GM12878 (cell line): ENCODE results near the gene PVALEF. TPM values are rescaled to one million over a fixed set of nuclear protein-coding genes. Genes with fewer than 3 reads are reported as not detected.

Experiments used
- ATAC-seq: fragments of 200-7000 bp; cut with Tn5 transposase; 3 replicates; pipeline ENCODE4 v1.9.1; 2020; ENCODE audit warnings: mild to moderate bottlenecking, moderate library complexity
- BruUV-seq: library from RNA; stranded (reverse); fragments of 400-500 nt; replicated peaks from 2 replicates; lab custom pipeline; 2021; lab: Mats Ljungman, UMichigan
- CTCF ChIA-PET: fragments of 300-600 bp; sonication (Branson Sonifier 250); formaldehyde crosslinking; extraction: SDS; loops from one replicate; lab custom pipeline; 2021; ENCODE audit warnings: inconsistent platforms; lab: Yijun Ruan, JAX
- POLR2A ChIA-PET: fragments of 350-600 bp; formaldehyde crosslinking; extraction: SDS; loops from one replicate; lab custom pipeline; 2021; ENCODE audit warnings: inconsistent platforms; lab: Charles Lee
- RAD21 ChIA-PET: fragments of 300-600 bp; sonication (Branson Sonifier 250); formaldehyde crosslinking; loops from one replicate; lab custom pipeline; 2023; ENCODE audit warnings: antibody characterized with exemption; ENCODE audit not compliant: unreplicated experiment; lab: Charles Lee
- SMC1A ChIA-PET: fragments of 300-600 bp; sonication (Branson Sonifier 250); formaldehyde crosslinking; loops from one replicate; lab custom pipeline; 2023; ENCODE audit not compliant: unreplicated experiment, uncharacterized antibody; lab: Charles Lee
- DNase-seq: peaks from one replicate; pipeline ENCODE4 v3.0.0-alpha.2; 2011; ENCODE audit warnings: low read depth, low spot score
- FAIRE-seq: peaks from 3 replicates; lab custom pipeline; 2011; peaks lifted over from hg19 to GRCh38; lab: Jason Lieb, UNC
- H2AFZ ChIP-seq: 2 replicates; pipeline ENCODE4 v1.6.0; 2011; ENCODE audit warnings: low read depth, low read length, control low read depth; ENCODE audit not compliant: control insufficient read depth
- H3K27ac ChIP-seq: 2 replicates; pipeline ENCODE4 v1.5.1; 2011; ENCODE audit warnings: control low read depth; ENCODE audit not compliant: control insufficient read depth, insufficient read depth
- H3K27me3 ChIP-seq, 2 experiments: replicated peaks in 1 of 2; 2 replicates each; pipeline versions ENCODE4 v1.6.0 to v1.6.1; 2011; ENCODE audit warnings: low read length in 1 of 2; ENCODE audit not compliant: control insufficient read depth in 2 of 2, insufficient read depth in 2 of 2
- H3K36me3 ChIP-seq, 2 experiments: 2 replicates each; pipeline ENCODE4 v1.5.1; 2011; ENCODE audit warnings: low read length in 1 of 2; ENCODE audit not compliant: control insufficient read depth in 2 of 2, insufficient read depth in 2 of 2
- H3K4me1 ChIP-seq: 2 replicates; pipeline ENCODE4 v1.6.1; 2011; ENCODE audit warnings: mild to moderate bottlenecking, low read length, moderate library complexity, mixed read lengths; ENCODE audit not compliant: control insufficient read depth, insufficient read depth
- H3K4me2 ChIP-seq: 2 replicates; pipeline ENCODE4 v1.6.0; 2011; ENCODE audit warnings: control low read depth; ENCODE audit not compliant: control insufficient read depth, insufficient read depth
- H3K4me3 ChIP-seq: fragments of 200-600 bp; sonication (generic); 2 replicates; pipeline ENCODE4 v1.5.1; 2016
- H3K79me2 ChIP-seq: 2 replicates; pipeline ENCODE4 v1.6.0; 2011; ENCODE audit warnings: low read length; ENCODE audit not compliant: control insufficient read depth, insufficient read depth
- H3K9ac ChIP-seq: 2 replicates; pipeline ENCODE4 v1.8.0; 2011; ENCODE audit warnings: low read length, control low read depth, mixed read lengths; ENCODE audit not compliant: control insufficient read depth, insufficient read depth
- H3K9me3 ChIP-seq: replicated peaks from 3 replicates; pipeline ENCODE4 v1.5.1; 2011; ENCODE audit warnings: mild to moderate bottlenecking, low read length; ENCODE audit not compliant: control insufficient read depth, insufficient read depth
- H4K20me1 ChIP-seq: 2 replicates; pipeline ENCODE4 v1.6.0; 2011; ENCODE audit not compliant: control insufficient read depth, insufficient read depth
- EGR1 ChIP-seq, 2 experiments: IDR thresholded peaks; 1 replicate in 1 of 2; 2 replicates in 1 of 2; pipeline ENCODE4 v1.6.1; 2011 to 2012; ENCODE audit warnings: low read depth in 2 of 2, low read length in 2 of 2, borderline replicate concordance in 1 of 2, mild to moderate bottlenecking in 1 of 2, moderate library complexity in 1 of 2
- JUNB ChIP-seq: IDR thresholded peaks from 2 replicates; pipeline ENCODE4 v1.6.1; 2016; ENCODE audit warnings: antibody characterized with exemption, mild to moderate bottlenecking
- MEF2A ChIP-seq: IDR thresholded peaks from 2 replicates; pipeline ENCODE4 v1.6.1; 2011; ENCODE audit warnings: low read depth, mild to moderate bottlenecking, low read length, moderate library complexity; ENCODE audit not compliant: insufficient read depth
- POLR2A ChIP-seq: IDR thresholded peaks from 2 replicates; pipeline ENCODE4 v1.6.1; 2011; ENCODE audit warnings: low read depth, mild to moderate bottlenecking, low read length
- USF1 ChIP-seq: IDR thresholded peaks from 2 replicates; pipeline ENCODE4 v1.6.1; 2011; ENCODE audit warnings: borderline replicate concordance, low read depth, mild to moderate bottlenecking, moderate library complexity, mixed read lengths, low read length; ENCODE audit not compliant: insufficient read depth; ENCODE audit errors: extremely low read length
- YY1 ChIP-seq: IDR thresholded peaks from 2 replicates; pipeline ENCODE4 v1.6.1; 2011; ENCODE audit warnings: low read depth, mild to moderate bottlenecking, low read length
- ZBTB33 ChIP-seq: fragments of 450-650 bp; IDR thresholded peaks from 2 replicates; pipeline ENCODE4 v1.6.1; 2017; ENCODE audit warnings: mild to moderate bottlenecking
- ZNF274 ChIP-seq: IDR thresholded peaks from one replicate; pipeline ENCODE4 v1.8.0; 2011; ENCODE audit not compliant: insufficient read length, insufficient read depth
- WGBS: methylation state at CpG from one replicate; pipeline ENCODE4 v1.1.6; 2016; ENCODE audit warnings: low lambda C conversion rate; ENCODE audit not compliant: insufficient replicate concordance, insufficient coverage; ENCODE audit errors: missing lambda C conversion rate; 5-methylcytosine and 5-hydroxymethylcytosine counted together
- in situ Hi-C: fragments of 300-500 bp; cut with MboI; formaldehyde crosslinking; loops from 9 replicates; pipeline ENCODE4 v1.14.3; 2018; ENCODE audit warnings: mixed read lengths
- intact Hi-C: fragments of 100-400 bp; cut with micrococcal nuclease; formaldehyde crosslinking; loops from one replicate; pipeline ENCODE4 v1.14.2; 2022; ENCODE audit not compliant: unreplicated experiment
- polyA plus RNA-seq, 11 experiments: library from polyadenylated mRNA; depleted of rRNA in 4 of 11; unstranded in 6 of 11; stranded (reverse) in 5 of 11; fragments of >200 nt; fragmentation: Nextera tagmentation in 4 of 11; fragmentation: Illumina TruSeq in 1 of 11; extraction: Ambion mirVana in 4 of 11; extraction: Trizol in 1 of 11; gene quantifications; 1 replicate in 1 of 11; 2 replicates in 10 of 11; pipeline versions ENCODE4 v1.2.1 to v1.2.3, GENCODE V29; 2011 to 2016; ENCODE audit warnings: inconsistent platforms in 2 of 11, missing spikeins in 2 of 11, low read depth in 1 of 11
- total RNA-seq, 4 experiments: library from RNA; depleted of rRNA in 3 of 4; stranded (reverse); fragments of >200 nt in 3 of 4; fragmentation: Illumina TruSeq in 1 of 4; extraction: Trizol in 1 of 4; gene quantifications; 2 replicates each; pipeline versions ENCODE4 v1.2.1 to v1.2.3, GENCODE V29; 2013 to 2021
- TF ChIP-seq, protein P1 (sequence below): fragments of 450-650 bp; IDR thresholded peaks from 2 replicates; pipeline ENCODE4 v1.6.1; 2017; ENCODE audit warnings: mild to moderate bottlenecking, moderate library complexity
- TF ChIP-seq, protein P2 (sequence below): fragments of 450-650 bp; IDR thresholded peaks from 2 replicates; pipeline ENCODE4 v1.6.1; 2016; ENCODE audit warnings: mild to moderate bottlenecking, moderate library complexity, borderline replicate concordance

PVALEF gene
- total and polyA plus RNA-seq, 10 of the 15 experiments (the other 5 are each of a cell fraction or from before 2014, with no cell fraction given): not detected

- TF ChIP-seq JUNB: no peak
- TF ChIP-seq ZNF274: no peak
- TF ChIP-seq, all 136 proteins: peak for 0
Measured at GRCh38 chr17:81135505-81136278, 29.6 kb upstream of the PVALEF start (continued).

- Histone ChIP-seq H3K36me3 (no peaks in the 10 kb centered on the region), H3K27me3 (no peaks in the 10 kb centered on the region), H3K9ac (no peak overlapping the region), H3K9me3 (no peaks in the 10 kb centered on the region), H4K20me1 (no peaks in the 10 kb centered on the region), H3K4me3 (no peak overlapping the region), H3K79me2 (no peaks in the 10 kb centered on the region), H3K4me1 (no peaks in the 10 kb centered on the region), H2AFZ (no peak overlapping the region), H3K4me2 (no peak overlapping the region), H3K27ac (no peak overlapping the region)
- ChIA-PET RAD21 (no interaction called here), POLR2A (no interaction called here), CTCF (no interaction called here), SMC1A (no interaction called here)
- BruUV-seq: no TSS peak
- in situ Hi-C loops: loop anchor here (25.0 kb wide), 1 partner anchor 351 kb away; no protein-coding TSS in a partner anchor
- intact Hi-C loops: no loop called here
- FAIRE-seq (no peak), ATAC-seq (no peak), DNase-seq (no peak)
- 16% methylated on average over 8 of the region's 8 CpGs for WGBS
- TF ChIP-seq USF1: no peak
- TF ChIP-seq, protein P1, sequence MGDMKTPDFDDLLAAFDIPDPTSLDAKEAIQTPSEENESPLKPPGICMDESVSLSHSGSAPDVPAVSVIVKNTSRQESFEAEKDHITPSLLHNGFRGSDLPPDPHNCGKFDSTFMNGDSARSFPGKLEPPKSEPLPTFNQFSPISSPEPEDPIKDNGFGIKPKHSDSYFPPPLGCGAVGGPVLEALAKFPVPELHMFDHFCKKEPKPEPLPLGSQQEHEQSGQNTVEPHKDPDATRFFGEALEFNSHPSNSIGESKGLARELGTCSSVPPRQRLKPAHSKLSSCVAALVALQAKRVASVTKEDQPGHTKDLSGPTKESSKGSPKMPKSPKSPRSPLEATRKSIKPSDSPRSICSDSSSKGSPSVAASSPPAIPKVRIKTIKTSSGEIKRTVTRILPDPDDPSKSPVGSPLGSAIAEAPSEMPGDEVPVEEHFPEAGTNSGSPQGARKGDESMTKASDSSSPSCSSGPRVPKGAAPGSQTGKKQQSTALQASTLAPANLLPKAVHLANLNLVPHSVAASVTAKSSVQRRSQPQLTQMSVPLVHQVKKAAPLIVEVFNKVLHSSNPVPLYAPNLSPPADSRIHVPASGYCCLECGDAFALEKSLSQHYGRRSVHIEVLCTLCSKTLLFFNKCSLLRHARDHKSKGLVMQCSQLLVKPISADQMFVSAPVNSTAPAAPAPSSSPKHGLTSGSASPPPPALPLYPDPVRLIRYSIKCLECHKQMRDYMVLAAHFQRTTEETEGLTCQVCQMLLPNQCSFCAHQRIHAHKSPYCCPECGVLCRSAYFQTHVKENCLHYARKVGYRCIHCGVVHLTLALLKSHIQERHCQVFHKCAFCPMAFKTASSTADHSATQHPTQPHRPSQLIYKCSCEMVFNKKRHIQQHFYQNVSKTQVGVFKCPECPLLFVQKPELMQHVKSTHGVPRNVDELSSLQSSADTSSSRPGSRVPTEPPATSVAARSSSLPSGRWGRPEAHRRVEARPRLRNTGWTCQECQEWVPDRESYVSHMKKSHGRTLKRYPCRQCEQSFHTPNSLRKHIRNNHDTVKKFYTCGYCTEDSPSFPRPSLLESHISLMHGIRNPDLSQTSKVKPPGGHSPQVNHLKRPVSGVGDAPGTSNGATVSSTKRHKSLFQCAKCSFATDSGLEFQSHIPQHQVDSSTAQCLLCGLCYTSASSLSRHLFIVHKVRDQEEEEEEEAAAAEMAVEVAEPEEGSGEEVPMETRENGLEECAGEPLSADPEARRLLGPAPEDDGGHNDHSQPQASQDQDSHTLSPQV: no peak
- no peak for TF ChIP-seq MEF2A
- TF ChIP-seq, protein P2, sequence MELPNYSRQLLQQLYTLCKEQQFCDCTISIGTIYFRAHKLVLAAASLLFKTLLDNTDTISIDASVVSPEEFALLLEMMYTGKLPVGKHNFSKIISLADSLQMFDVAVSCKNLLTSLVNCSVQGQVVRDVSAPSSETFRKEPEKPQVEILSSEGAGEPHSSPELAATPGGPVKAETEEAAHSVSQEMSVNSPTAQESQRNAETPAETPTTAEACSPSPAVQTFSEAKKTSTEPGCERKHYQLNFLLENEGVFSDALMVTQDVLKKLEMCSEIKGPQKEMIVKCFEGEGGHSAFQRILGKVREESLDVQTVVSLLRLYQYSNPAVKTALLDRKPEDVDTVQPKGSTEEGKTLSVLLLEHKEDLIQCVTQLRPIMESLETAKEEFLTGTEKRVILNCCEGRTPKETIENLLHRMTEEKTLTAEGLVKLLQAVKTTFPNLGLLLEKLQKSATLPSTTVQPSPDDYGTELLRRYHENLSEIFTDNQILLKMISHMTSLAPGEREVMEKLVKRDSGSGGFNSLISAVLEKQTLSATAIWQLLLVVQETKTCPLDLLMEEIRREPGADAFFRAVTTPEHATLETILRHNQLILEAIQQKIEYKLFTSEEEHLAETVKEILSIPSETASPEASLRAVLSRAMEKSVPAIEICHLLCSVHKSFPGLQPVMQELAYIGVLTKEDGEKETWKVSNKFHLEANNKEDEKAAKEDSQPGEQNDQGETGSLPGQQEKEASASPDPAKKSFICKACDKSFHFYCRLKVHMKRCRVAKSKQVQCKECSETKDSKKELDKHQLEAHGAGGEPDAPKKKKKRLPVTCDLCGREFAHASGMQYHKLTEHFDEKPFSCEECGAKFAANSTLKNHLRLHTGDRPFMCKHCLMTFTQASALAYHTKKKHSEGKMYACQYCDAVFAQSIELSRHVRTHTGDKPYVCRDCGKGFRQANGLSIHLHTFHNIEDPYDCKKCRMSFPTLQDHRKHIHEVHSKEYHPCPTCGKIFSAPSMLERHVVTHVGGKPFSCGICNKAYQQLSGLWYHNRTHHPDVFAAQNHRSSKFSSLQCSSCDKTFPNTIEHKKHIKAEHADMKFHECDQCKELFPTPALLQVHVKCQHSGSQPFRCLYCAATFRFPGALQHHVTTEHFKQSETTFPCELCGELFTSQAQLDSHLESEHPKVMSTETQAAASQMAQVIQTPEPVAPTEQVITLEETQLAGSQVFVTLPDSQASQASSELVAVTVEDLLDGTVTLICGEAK: no peak
- TF ChIP-seq ZBTB33: no peak
- TF ChIP-seq POLR2A: no peak
- TF ChIP-seq EGR1 (IDR thresholded peaks at IDR 0.05; ENCODE audit: borderline replicate concordance in 1 of 2, low read depth in 2 of 2, low read length in 2 of 2): no peak
- no peak for TF ChIP-seq YY1
Measured at GRCh38 chr17:81136366-81136765, 28.9 kb upstream of the PVALEF start.
